Suprapubic skin (tissue), 3 donors: ENCODE data around the gene LMNTD2.

Experiments
- EP300 ChIP-seq: sonication (generic); formaldehyde crosslinking; IDR thresholded peaks from one replicate; pipeline ENCODE4 v1.6.1; 2017; ENCODE audit warnings: antibody characterized with exemption
- POLR2A ChIP-seq, 2 donors: fragments of 450-650 bp; IDR thresholded peaks; one replicate each; pipeline ENCODE4 v1.6.1; 2017; ENCODE audit warnings: antibody characterized with exemption in 2 of 2, mild to moderate bottlenecking in 2 of 2, moderate library complexity in 2 of 2
- TF ChIP-seq, protein P1 (sequence below), 2 donors: fragments of 200-600 bp in 1 of 2; fragments of 450-650 bp in 1 of 2; sonication (generic) in 1 of 2; IDR thresholded peaks; one replicate each; pipeline ENCODE4 v1.5.1; 2016 to 2019; ENCODE audit warnings: antibody characterized with exemption in 2 of 2, mild to moderate bottlenecking in 1 of 2, moderate library complexity in 1 of 2

- TF ChIP-seq, protein P1, sequence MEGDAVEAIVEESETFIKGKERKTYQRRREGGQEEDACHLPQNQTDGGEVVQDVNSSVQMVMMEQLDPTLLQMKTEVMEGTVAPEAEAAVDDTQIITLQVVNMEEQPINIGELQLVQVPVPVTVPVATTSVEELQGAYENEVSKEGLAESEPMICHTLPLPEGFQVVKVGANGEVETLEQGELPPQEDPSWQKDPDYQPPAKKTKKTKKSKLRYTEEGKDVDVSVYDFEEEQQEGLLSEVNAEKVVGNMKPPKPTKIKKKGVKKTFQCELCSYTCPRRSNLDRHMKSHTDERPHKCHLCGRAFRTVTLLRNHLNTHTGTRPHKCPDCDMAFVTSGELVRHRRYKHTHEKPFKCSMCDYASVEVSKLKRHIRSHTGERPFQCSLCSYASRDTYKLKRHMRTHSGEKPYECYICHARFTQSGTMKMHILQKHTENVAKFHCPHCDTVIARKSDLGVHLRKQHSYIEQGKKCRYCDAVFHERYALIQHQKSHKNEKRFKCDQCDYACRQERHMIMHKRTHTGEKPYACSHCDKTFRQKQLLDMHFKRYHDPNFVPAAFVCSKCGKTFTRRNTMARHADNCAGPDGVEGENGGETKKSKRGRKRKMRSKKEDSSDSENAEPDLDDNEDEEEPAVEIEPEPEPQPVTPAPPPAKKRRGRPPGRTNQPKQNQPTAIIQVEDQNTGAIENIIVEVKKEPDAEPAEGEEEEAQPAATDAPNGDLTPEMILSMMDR (IDR thresholded peaks at IDR 0.05): no peak
- TF ChIP-seq POLR2A (IDR thresholded peaks at IDR 0.05) (no peak), EP300 (no peak)
Measured at GRCh38 chr11:536841-537621, 23.5 kb downstream of the LMNTD2 start, which contains the start of gene LRRC56.
